NCI-H1417 treated with DMSO at 0.1 percent for 48 hours (cell line): ENCODE data around the gene TOP1.

Experiments
- DNase-seq: peaks from one replicate; lab custom pipeline; 2025; lab: John Stamatoyannopoulos, UW

Gene TOP1

DNA sequence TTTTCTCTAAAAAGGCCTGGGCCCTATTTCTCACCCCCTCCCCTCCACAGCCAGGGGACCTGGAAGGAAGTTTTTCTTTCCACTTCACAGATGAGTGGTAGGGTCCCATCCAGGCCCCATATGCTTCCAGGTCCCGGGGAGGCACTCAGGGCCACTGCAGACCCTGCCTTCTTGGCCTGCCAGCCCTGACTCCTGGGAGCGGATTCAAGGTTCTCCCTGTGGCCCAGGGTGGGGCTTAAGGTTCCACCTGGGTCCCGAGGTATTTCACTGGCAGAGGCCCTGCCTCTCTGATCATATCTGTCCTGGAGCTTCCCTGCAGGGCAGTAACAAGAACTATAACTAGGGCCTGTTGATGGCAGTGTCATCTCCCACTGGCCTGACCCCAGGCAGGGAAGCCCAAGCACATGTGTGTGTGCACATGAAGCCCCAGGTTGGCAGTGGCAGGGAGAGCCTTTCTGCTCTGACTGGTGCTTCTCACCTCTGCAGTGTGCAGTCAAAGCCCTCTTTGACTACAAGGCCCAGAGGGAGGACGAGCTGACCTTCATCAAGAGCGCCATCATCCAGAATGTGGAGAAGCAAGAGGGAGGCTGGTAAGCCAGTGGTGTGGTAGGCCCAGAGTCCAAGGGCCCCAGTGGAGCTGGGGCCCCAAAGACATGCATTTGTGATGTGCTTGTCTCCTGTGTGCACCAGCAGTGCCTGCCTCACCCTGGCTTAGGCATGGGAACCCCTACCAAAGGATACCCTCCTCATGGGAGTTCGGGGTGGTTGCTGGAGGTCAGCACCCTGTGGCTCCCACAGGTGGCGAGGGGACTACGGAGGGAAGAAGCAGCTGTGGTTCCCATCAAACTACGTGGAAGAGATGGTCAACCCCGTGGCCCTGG, 139.9 kb downstream of the TOP1 start:
- DNase-seq: no peak

DNA sequence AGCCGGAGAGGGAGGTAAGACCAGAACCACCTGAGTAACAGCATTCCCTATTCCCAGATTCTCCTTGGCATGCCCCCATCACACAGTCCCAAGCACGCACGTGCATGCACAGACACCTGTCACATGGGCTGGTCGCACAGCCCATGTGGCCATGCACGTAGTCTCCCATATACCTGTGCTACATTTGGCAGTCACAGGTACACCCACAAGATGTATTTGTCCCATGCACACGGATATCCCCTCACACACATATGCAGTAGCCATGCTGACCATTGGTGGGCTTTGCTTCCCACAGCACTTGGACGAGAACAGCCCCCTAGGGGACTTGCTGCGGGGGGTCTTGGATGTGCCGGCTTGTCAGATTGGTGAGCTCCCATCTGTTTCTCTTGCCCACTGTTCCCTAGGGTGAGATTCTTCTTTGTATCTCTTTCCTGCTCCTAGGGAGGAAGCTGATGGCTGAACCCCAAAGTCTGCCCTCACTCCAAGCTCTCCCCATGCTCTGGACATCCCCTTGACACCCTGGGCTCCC, 140.6 kb downstream of the TOP1 start:
- no peak for DNase-seq

DNA sequence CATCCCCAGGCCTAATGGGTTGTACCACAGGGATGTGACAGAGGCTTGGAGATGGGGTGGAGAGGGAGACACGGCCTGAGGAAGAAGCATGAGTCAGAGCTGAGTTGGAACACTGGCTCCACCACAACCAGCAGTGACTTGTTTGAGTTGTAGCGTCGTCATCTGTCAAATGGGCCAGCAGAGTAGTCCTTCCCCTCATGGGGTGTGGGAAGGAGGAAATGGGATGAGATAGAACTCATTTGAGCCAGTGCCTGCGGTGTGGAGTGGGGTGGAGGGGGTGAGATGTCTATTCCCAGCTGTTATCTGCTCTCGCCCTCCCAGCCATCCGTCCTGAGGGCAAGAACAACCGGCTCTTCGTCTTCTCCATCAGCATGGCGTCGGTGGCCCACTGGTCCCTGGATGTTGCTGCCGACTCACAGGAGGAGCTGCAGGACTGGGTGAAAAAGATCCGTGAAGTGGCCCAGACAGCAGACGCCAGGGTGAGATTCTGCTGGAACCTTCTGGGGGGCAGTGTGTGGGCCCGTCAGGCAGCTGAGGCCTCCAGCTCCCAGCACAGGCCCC, 141.2 kb downstream of the TOP1 start:
- no peak for DNase-seq

DNA sequence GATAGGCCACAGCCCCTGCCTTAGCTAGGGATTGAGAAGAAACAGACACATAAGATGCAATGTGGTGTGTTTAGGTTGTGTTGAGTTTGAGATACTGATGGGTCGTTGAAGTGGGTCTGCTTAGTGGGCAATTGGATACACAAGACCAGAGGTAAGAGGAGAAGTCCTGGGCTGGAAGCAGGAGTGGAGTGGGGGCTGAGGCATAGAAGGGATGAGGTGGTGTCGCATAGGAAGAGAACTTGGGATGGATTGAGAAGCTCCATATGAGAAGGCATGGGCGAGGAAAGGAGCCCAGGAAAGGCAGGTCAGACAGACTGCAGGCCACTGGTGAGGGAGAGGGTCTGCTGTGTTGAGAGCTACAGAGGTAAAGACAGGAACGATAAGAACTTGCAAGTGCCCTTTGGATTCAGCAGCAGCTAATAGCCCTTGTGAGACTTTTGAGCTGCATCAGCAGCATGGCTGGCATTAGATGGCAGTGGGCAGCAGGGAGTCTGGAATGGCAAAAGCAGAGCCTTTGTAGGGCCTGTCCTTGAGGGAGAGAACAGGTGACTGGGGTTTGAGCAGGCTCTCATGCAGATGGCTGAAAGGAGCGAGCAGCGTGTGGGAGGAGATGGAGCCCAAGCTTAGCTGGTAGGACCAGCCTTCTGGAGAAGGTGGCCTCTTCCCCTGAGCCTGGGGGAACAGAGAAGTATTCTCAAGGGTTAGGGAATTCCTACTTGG, 141.9 kb downstream of the TOP1 start:
- no peak for DNase-seq

DNA sequence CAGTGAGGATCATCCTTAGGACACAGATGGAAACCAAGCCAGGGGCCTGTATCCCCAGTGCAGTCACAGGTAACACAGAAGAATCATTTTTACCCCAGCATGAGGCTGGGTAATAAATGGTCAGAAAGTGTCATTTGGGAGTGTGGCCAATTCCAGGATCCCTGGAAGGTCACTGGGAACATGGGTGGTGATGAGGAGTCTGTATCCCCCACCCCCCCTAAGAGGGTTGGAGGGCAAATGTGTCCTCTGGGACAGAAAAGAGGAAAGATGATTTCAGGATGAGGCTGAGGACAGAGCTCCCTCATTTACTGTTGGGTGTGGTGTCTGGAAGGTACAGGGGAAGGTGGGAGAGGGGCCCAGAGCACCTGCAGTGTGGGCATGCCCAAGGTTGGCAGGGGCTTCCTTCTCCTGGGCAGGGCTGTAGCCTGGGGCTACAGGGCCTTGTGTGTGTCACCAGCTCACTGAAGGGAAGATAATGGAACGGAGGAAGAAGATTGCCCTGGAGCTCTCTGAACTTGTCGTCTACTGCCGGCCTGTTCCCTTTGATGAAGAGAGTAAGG, 143.2 kb downstream of the TOP1 start:
- DNase-seq: no peak

DNA sequence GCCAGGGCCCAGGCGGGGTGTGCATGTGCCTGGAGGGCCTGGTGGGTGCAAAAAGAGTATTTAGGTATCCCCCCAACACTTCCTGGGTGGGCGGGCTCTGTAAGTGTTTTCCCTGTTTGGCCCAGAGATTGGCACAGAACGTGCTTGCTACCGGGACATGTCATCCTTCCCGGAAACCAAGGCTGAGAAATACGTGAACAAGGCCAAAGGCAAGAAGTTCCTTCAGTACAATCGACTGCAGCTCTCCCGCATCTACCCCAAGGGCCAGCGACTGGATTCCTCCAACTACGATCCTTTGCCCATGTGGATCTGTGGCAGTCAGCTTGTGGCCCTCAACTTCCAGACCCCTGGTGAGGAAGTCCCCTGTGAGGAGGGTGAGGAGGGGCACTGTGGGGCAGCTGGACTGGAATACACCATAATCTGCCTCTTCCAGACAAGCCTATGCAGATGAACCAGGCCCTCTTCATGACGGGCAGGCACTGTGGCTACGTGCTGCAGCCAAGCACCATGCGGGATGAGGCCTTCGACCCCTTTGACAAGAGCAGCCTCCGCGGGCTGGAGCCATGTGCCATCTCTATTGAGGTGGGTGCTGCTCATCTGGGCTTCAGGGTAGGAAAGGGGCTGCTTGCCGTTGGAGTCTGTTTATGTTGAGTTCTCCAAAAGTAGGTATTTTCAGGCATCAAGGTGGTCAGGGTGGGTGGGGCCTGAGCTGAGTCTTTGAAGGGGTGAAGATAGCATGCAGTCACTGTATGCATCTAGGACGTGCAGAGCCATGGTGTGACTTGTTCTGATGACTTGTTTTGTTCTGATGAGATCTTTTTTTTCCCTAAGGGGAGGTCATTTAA, 143.9 kb downstream of the TOP1 start:
- DNase-seq: no peak

DNA sequence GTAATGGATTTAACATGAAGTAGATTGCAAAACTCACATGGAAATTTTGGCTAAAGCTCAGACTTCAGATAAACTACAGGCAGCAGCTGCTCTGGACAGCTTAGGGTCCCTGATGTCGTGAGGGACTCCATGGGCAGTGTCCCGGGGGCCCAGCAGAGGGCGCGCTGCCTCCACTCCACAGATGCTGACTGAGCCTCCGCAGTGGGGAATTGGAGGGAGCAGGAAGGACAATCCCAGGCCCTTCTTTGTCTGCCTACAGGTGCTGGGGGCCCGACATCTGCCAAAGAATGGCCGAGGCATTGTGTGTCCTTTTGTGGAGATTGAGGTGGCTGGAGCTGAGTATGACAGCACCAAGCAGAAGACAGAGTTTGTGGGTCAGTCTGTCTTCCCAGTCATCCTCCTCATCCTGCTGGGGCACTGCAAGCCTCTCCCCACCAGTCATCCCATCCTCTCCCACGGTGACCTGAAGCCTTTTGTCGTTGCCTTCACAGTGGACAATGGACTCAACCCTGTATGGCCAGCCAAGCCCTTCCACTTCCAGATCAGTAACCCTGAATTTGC, 144.6 kb downstream of the TOP1 start:
- DNase-seq: no peak

DNA sequence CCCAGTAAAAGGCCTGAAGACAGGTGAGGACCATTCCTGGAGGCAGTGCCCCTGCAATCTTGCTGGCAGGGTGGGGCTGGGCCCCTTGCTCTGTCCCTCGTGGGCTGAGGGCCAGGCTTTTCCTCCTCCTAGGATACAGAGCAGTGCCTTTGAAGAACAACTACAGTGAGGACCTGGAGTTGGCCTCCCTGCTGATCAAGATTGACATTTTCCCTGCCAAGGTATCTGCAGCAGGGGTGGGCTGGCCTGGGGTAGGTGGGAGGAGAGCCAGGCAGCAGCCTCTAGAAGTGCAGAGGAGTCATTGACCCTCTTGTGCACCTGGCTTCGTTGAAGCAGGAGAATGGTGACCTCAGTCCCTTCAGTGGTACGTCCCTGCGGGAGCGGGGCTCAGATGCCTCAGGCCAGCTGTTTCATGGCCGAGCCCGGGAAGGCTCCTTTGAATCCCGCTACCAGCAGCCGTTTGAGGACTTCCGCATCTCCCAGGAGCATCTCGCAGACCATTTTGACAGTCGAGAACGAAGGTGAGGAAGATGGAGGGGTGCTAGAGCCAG, 145.2 kb downstream of the TOP1 start:
- DNase-seq: no peak
